GM18907 (cell line): ENCODE data around the gene PTPA.
"Not testable (repeated sequence)": the region's sequence is repeated elsewhere in the genome, so short reads cannot be mapped to it uniquely, and the experiment has no call there.

Source experiments
- ATAC-seq: cut with Tn5 transposase; IDR thresholded peaks from one replicate; pipeline ENCODE4 v1.9.1; 2021; ENCODE audit warnings: mild to moderate bottlenecking, moderate library complexity; ENCODE audit not compliant: unreplicated experiment

Gene PTPA

GRCh38 chr9:129151469-129151868, 40.3 kb downstream of the PTPA start:
- ATAC-seq: no peak

DNA sequence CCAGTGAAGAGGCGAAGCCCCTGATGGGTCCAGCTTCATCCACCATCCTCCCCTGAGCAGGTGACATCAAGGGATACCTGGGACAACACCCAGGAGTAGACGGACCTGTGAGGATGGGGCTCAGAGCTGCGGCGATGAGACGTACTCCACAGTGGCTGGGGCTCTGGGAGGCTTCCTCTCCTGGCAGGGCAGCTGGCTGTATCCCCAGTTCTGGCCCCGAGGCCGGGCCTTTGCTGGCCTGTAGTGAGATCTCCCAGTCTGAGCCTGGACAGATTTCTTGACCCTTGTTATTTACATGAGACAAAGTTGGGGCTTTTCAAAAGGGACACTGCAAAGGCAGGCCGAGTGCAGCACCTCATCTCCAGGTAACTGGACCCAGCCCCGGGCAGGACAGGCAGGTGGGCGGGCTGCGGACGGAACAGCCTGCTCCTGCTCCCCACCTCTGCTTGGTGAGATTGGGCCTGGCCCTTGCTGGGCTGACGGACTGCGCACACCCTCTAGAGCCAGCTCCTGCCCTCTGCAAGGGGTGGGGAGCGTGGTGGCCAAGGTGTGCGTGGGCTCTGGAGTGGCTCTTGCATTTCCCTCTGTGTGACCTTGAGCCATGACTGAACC, 43.8 kb downstream of the PTPA start:
- no peak for ATAC-seq

GRCh38 chr9:129156163-129156562, 44.9 kb downstream of the PTPA start:
- ATAC-seq: no peak

- ATAC-seq: no peak
Observed at GRCh38 chr9:129160712-129161533, 49.7 kb downstream of the PTPA start.

- no peak for ATAC-seq
Observed at GRCh38 chr9:129161534-129161837, 50.3 kb downstream of the PTPA start.

GRCh38 chr9:129162497-129163197, 51.4 kb downstream of the PTPA start:
- no peak for ATAC-seq

DNA sequence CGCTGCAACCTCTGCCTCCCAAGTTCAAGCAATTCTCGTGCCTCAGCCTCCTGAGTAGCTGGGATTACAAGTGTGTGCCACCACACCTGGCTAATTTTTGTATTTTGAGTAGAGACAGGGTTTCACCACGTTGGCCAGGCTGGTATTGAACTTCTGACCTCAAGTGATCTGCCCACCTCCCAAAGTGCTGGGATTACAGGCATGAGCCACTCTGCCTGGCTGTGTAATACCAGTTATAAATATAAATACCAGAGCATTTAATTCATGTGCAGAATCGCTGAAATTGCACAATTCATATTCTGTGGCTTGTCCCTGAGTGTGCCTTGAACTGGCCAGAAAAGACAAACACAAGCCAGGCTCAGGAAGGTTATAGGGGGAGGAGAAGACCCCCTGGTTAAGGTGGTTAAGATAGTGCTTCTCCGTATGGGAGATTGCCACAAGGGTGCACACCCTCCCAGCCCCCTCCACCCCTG, 52.0 kb downstream of the PTPA start:
- not testable (repeated sequence) for ATAC-seq

GRCh38 chr9:129163753-129164152, 52.5 kb downstream of the PTPA start:
- ATAC-seq: no peak

GRCh38 chr9:129164246-129164930, 53.2 kb downstream of the PTPA start:
- no peak for ATAC-seq

DNA sequence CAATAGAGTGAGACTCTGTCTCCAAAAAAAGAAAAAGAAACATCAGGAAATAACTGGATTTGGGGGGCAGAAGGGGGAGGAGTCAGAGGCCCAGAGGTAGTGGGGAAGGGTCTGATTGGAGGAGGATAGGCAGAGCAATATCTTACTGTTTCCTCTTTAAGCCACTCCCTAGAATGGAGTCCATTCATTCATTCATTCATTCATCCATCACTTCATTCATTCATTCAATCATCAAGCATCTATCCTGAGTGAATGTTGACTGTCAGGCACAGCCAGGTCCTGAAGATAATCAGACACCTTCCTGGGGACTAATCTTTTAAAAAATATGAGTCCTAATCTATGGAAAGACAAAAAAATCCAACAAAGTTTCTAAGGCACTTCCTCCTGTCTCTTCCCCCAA, 54.0 kb downstream of the PTPA start:
- no peak for ATAC-seq

DNA sequence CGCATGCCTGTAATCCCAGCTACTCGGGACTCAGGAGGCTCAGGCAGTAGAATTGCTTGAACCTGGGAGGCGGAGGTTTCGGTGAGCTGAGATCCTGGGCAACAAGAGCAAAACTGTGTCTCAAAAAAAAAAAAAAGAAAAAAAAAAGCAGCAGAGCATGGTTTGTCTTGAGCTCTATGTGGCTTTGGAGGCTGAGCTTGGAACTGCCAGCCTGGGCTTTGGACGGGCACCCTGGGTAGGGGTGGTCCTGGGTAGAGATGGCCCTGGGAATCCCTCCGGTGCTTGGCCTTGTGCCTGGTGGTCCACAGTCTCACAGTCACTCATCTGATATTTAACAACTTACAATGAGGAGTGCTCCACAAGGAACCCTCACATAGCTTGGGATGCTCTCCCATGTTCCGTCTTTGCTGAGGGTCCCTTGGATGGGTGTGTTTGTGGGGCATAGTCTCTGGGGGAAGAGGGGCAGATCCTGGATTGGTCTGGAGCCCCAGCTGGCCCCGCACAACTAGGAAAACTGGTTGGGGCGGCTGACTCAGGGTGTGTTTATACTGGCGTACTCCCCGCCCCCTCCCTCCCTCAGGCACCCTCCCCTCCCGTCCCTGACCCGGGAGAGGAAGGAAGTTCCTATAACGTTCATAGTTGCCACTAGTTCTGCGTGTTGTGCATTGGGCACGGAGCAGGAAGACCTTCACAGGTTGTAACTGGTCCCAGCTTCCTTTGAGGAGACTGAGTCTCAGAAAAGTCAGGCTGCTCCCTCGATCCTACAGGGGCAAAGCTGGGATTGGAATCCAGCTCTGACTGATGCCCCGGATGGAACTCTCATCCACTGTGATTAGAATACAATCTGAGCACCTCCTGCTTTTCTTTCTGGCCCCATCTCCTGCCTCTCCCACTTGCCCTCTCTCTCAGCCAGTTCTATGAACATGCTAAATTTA, 55.7 kb downstream of the PTPA start:
- ATAC-seq: no peak

- ATAC-seq: no peak
Observed at GRCh38 chr9:129170229-129170628, 59.0 kb downstream of the PTPA start.

DNA sequence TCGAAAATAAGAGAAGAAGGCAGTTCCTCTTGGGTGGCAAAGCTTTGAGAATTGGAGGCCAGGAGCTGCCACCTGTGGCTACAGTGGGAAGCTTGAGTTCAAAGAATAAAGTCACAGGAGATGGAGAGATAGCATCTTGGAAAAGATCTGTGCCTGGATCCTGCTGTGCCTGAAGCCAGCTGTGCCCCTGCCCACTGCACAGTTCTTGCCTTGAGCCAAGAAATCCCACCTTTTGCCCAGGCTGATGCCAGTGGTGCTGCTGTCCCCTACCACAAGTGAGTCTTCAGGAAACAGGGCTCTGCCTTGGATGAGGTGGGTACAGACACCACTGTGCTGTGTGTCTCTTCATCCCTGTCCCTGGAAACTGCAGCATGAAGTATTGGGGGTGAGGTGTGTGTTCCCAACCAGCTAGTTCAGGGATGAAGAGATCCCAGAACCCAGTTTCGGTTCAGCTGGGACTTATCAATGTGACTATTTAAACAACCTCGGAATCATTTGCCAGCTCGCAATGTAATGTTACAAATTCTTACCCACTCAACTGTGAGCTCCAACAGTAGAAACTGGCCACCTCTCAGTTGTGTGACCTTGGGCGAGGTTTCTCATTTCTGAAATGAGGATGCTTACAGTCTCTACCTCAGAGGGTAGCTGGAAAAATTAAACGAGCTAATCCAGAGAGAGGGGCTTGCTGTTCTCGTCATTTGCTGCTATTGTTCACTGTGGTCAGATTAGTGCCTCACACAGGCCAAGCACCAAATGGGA, 61.0 kb downstream of the PTPA start:
- ATAC-seq: no peak

DNA sequence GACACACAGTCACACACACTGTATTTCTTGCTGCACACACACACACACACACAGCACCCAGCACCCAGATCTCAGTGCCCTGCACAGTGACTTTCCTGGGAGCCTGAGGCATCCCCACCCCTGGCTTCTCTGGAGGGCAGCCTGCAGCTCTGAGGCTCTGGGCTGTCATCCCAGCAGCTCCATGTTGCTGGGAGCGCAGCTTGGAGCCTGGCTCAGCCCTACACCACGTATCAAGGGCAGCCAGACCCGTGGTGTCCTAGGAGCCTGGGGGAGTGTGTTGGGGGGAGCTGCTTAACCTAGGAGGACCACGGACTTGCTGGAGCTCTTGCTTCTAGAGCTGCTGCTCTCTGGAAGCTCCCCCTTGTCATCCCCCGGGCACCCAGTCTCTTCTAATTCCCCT, 61.6 kb downstream of the PTPA start:
- no peak for ATAC-seq

GRCh38 chr9:129173296-129174101, 62.3 kb downstream of the PTPA start:
- ATAC-seq: no peak

GRCh38 chr9:129174102-129174723, 63.0 kb downstream of the PTPA start:
- no peak for ATAC-seq

GRCh38 chr9:129174724-129175514, 63.7 kb downstream of the PTPA start:
- no peak for ATAC-seq

- no peak for ATAC-seq
Observed at GRCh38 chr9:129175515-129175824, 64.3 kb downstream of the PTPA start.
